Measurements from ENCODE around the gene CATSPERE.

GRCh38 chr1:244655186-244655585 lies 194.1 kb downstream of the CATSPERE start:
- TF ChIP-seq EZH2 (optimal IDR thresholded peaks at IDR 0.05; ENCODE audit: low read depth, low read length) (no peak), EZH2phosphoT487 (IDR thresholded peaks at IDR 0.05; ENCODE audit: low read length) (no peak)
- TF ChIP-seq, protein P1, sequence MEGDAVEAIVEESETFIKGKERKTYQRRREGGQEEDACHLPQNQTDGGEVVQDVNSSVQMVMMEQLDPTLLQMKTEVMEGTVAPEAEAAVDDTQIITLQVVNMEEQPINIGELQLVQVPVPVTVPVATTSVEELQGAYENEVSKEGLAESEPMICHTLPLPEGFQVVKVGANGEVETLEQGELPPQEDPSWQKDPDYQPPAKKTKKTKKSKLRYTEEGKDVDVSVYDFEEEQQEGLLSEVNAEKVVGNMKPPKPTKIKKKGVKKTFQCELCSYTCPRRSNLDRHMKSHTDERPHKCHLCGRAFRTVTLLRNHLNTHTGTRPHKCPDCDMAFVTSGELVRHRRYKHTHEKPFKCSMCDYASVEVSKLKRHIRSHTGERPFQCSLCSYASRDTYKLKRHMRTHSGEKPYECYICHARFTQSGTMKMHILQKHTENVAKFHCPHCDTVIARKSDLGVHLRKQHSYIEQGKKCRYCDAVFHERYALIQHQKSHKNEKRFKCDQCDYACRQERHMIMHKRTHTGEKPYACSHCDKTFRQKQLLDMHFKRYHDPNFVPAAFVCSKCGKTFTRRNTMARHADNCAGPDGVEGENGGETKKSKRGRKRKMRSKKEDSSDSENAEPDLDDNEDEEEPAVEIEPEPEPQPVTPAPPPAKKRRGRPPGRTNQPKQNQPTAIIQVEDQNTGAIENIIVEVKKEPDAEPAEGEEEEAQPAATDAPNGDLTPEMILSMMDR (IDR thresholded peaks at IDR 0.05; ENCODE audit: low read length), result no peak

Data from MM.1S (cell line).